Breast epithelium (tissue), 4 donors: Measurements from ENCODE around the gene SPATA25. TPM values are rescaled to one million over a fixed set of nuclear protein-coding genes. Genes with fewer than 3 reads are reported as not detected.

Source experiments
- DNase-seq, 2 donors: peaks; one replicate each; pipeline ENCODE4 v3.0.0-alpha.2; 2019; ENCODE audit warnings: low spot score in 2 of 2
- H3K27ac ChIP-seq, 2 donors: fragments of 200-600 bp; sonication (generic) in 1 of 2; one replicate each; pipeline ENCODE4 v1.5.1; 2016 to 2019; ENCODE audit warnings: mild to moderate bottlenecking in 1 of 2
- H3K27me3 ChIP-seq, 2 donors: fragments of 200-600 bp; sonication (generic) in 1 of 2; one replicate each; pipeline versions ENCODE4 v1.5.1 to v1.6.0; 2017 to 2019; ENCODE audit warnings: control low read depth in 1 of 2, mild to moderate bottlenecking in 1 of 2
- H3K36me3 ChIP-seq: fragments of 200-600 bp; one replicate; pipeline ENCODE4 v1.5.1; 2019
- H3K4me1 ChIP-seq, 2 donors: fragments of 200-600 bp; sonication (generic); one replicate each; pipeline ENCODE4 v1.5.1; 2016 to 2019; ENCODE audit warnings: control low read depth in 1 of 2
- H3K4me3 ChIP-seq, 3 donors: fragments of 200-600 bp; sonication (generic); 1 replicate in 2 of 3; 2 replicates in 1 of 3; pipeline ENCODE4 v1.5.1; 2016 to 2019; ENCODE audit warnings: mild to moderate bottlenecking in 3 of 3, moderate library complexity in 2 of 3
- H3K9me3 ChIP-seq, 2 donors: fragments of 200-600 bp; sonication (generic) in 1 of 2; one replicate each; pipeline ENCODE4 v1.5.1; 2016 to 2019; ENCODE audit warnings: control low read depth in 1 of 2
- CTCF ChIP-seq, 3 donors: fragments of 450-650 bp; IDR thresholded peaks; one replicate each; pipeline ENCODE4 v1.5.1; 2016 to 2017; ENCODE audit warnings: antibody characterized with exemption in 3 of 3, mild to moderate bottlenecking in 3 of 3, moderate library complexity in 3 of 3
- POLR2A ChIP-seq: fragments of 450-650 bp; IDR thresholded peaks from one replicate; pipeline ENCODE4 v1.6.1; 2016; ENCODE audit warnings: antibody characterized with exemption, mild to moderate bottlenecking, moderate library complexity
- POLR2AphosphoS5 ChIP-seq, 3 donors: sonication (generic); formaldehyde crosslinking; IDR thresholded peaks; one replicate each; pipeline ENCODE4 v1.6.1; 2017; ENCODE audit warnings: antibody characterized with exemption in 3 of 3
- intact Hi-C: fragments of 100-400 bp; cut with DNase I; formaldehyde crosslinking; loops from one replicate; pipeline ENCODE4 v1.15.1; 2023; ENCODE audit warnings: low total_unique reads
- total RNA-seq, 3 donors: library from RNA; depleted of rRNA; stranded (reverse); fragments of >200 nt; gene quantifications; one replicate each; pipeline ENCODE4 v1.1.0, GENCODE V29; 2016

The SPATA25 gene
- total RNA-seq, 3 donors from 2014 or later: 3.4 to 3.9 (median 3.7) TPM

GRCh38 chr20:45842169-45842812 lies 45.1 kb downstream of the SPATA25 start:
- H3K27ac ChIP-seq: peak overlapping the region; percentile 6 to 63
- no peaks in the 10 kb centered on the region for H3K27me3 ChIP-seq
- H3K4me1 ChIP-seq: no peaks in the 10 kb centered on the region
- no peak for DNase-seq
- TF ChIP-seq CTCF (IDR thresholded peaks at IDR 0.05): no peak
- no peak for TF ChIP-seq POLR2AphosphoS5 (IDR thresholded peaks at IDR 0.05)
- no peak for TF ChIP-seq POLR2A
- H3K36me3 ChIP-seq: peaks cover 4% of the 10 kb centered on the region
- H3K9me3 ChIP-seq: no peaks in the 10 kb centered on the region
- intact Hi-C loops: no loop called here
- H3K4me3 ChIP-seq: no peak overlapping the region

- H3K4me3 ChIP-seq: no peak overlapping the region
Observed at GRCh38 chr20:45841407-45842129, 45.9 kb downstream of the SPATA25 start.

GRCh38 chr20:45840700-45841198 lies 46.7 kb downstream of the SPATA25 start:
- TF ChIP-seq POLR2A (no peak), POLR2AphosphoS5 (IDR thresholded peaks at IDR 0.05) (no peak), CTCF (IDR thresholded peaks at IDR 0.05) (no peak)
- Histone ChIP-seq H3K27ac (no peak overlapping the region), H3K27me3 (no peaks in the 10 kb centered on the region), H3K4me1 (no peaks in the 10 kb centered on the region), H3K36me3 (peaks cover 4% of the 10 kb centered on the region), H3K4me3 (no peak overlapping the region), H3K9me3 (no peaks in the 10 kb centered on the region)
- DNase-seq: no peak
- intact Hi-C loops: no loop called here

More at GRCh38 chr20:45841407-45842129, 45.9 kb downstream of the SPATA25 start:
- no peaks in the 10 kb centered on the region for H3K9me3 ChIP-seq
- peaks cover 4% of the 10 kb centered on the region for H3K36me3 ChIP-seq
- TF ChIP-seq POLR2AphosphoS5 (IDR thresholded peaks at IDR 0.05): no peak
- no peak for TF ChIP-seq CTCF (IDR thresholded peaks at IDR 0.05)
- TF ChIP-seq POLR2A: no peak
- H3K4me1 ChIP-seq: no peaks in the 10 kb centered on the region
- DNase-seq: no peak
- H3K27ac ChIP-seq: peak overlapping the region in 1 of 2 donors; percentile 63
- H3K27me3 ChIP-seq: no peaks in the 10 kb centered on the region
- intact Hi-C loops: no loop called here

GRCh38 chr20:45836841-45837240 lies 50.6 kb downstream of the SPATA25 start:
- Histone ChIP-seq H3K9me3 (no peaks in the 10 kb centered on the region), H3K27ac (peak overlapping the region in 1 of 2 donors; percentile 67), H3K4me1 (peaks cover 4 to 8% of the 10 kb centered on the region in 2 donors), H3K36me3 (peaks cover 4% of the 10 kb centered on the region), H3K27me3 (no peaks in the 10 kb centered on the region), H3K4me3 (peak overlapping the region in 2 of 3 donors; percentile 8 to 39)
- no peak for DNase-seq
- intact Hi-C loops: no loop called here
- no peak for TF ChIP-seq POLR2A
- no peak for TF ChIP-seq POLR2AphosphoS5 (IDR thresholded peaks at IDR 0.05)
- TF ChIP-seq CTCF (IDR thresholded peaks at IDR 0.05): no peak

Other genes with a start within 250 kb of the SPATA25 start
- not detected for gene WFDC11, start 217.4 kb downstream of the SPATA25 start, total RNA-seq
- not detected for gene WFDC13, start 185.6 kb downstream of the SPATA25 start, total RNA-seq
- gene WFDC10B, start 182.6 kb downstream of the SPATA25 start, total RNA-seq: not detected
- gene SPINT4, start 165.3 kb downstream of the SPATA25 start, total RNA-seq: not detected
- under 1 TPM in 1 of 3 donors, not detected in 2; 0.73 TPM for gene WFDC3, start 95.7 kb downstream of the SPATA25 start, total RNA-seq
- 10 to 100 TPM; 20.8 to 33.8 (median 26.2) TPM for gene DNTTIP1, start 95.7 kb downstream of the SPATA25 start, total RNA-seq
- 1 to 10 TPM in 2 of 3 donors, under 1 TPM in 1; 0.98 to 5.9 (median 1.2) TPM for gene UBE2C, start 75.0 kb downstream of the SPATA25 start, total RNA-seq
- 1 to 10 TPM; 2.0 to 4.8 (median 2.6) TPM for gene TNNC2, start 60.3 kb downstream of the SPATA25 start, total RNA-seq
- gene SNX21, start 53.8 kb downstream of the SPATA25 start, total RNA-seq: 100 to 1,000 TPM in 1 of 3 donors, 10 to 100 TPM in 2; 55.0 to 138 (median 66.9) TPM
- gene ACOT8, start 30.2 kb downstream of the SPATA25 start, total RNA-seq: 10 to 100 TPM; 33.4 to 48.9 (median 37.3) TPM
- gene ZSWIM3, start 30.0 kb downstream of the SPATA25 start, total RNA-seq: 1 to 10 TPM; 1.9 to 5.4 (median 4.9) TPM
- 10 to 100 TPM in 1 of 3 donors, 1 to 10 TPM in 2; 6.9 to 11.4 (median 7.5) TPM for gene ZSWIM1, start 6.4 kb downstream of the SPATA25 start, total RNA-seq
- 1 to 10 TPM; 7.5 to 9.7 (median 8.8) TPM for gene NEURL2, start 3.6 kb upstream of the SPATA25 start, total RNA-seq
- gene CTSA, start 3.7 kb upstream of the SPATA25 start, total RNA-seq: 100 to 1,000 TPM in 1 of 3 donors, 10 to 100 TPM in 2; 42.0 to 136 (median 55.6) TPM
- gene PLTP, start 24.5 kb upstream of the SPATA25 start, total RNA-seq: 100 to 1,000 TPM in 1 of 3 donors, 10 to 100 TPM in 2; 78.3 to 405 (median 100.0) TPM
- gene PCIF1, start 47.1 kb upstream of the SPATA25 start, total RNA-seq: 10 to 100 TPM; 28.2 to 40.2 (median 30.8) TPM
- gene ZNF335, start 84.6 kb upstream of the SPATA25 start, total RNA-seq: 10 to 100 TPM; 12.6 to 25.9 (median 20.6) TPM
- gene MMP9, start 121.3 kb upstream of the SPATA25 start, total RNA-seq: 1 to 10 TPM in 2 of 3 donors, under 1 TPM in 1; 0.98 to 7.8 (median 5.9) TPM
- under 1 TPM in 1 of 3 donors, not detected in 2; 0.33 TPM for gene SLC12A5, start 141.6 kb upstream of the SPATA25 start, total RNA-seq
- gene NCOA5, start 202.3 kb upstream of the SPATA25 start, total RNA-seq: 10 to 100 TPM; 30.1 to 59.7 (median 36.1) TPM
- gene CD40, start 230.7 kb upstream of the SPATA25 start, total RNA-seq: 10 to 100 TPM; 11.7 to 21.6 (median 17.0) TPM